HCT116 (cell line): ENCODE results near the gene TPM4. TPM values are rescaled to one million over a fixed set of nuclear protein-coding genes. Genes with fewer than 3 reads are reported as not detected.

Experiments
- ATAC-seq: fragments of 200-7000 bp; cut with Tn5 transposase; 2 replicates; pipeline ENCODE4 v1.9.1; 2020; ENCODE audit warnings: mild to moderate bottlenecking, moderate library complexity
- BruUV-seq: library from RNA; stranded (reverse); fragments of 400-500 nt; replicated peaks from 2 replicates; lab custom pipeline; 2021; lab: Mats Ljungman, UMichigan
- CTCF ChIA-PET: fragments of 300-600 bp; sonication (Branson Sonifier 250); formaldehyde crosslinking; loops from one replicate; lab custom pipeline; 2021; ENCODE audit warnings: antibody characterized with exemption; lab: Charles Lee
- POLR2A ChIA-PET: fragments of 300-600, 350-600 bp; sonication (Branson Sonifier 250); formaldehyde crosslinking; loops from one replicate; lab custom pipeline; 2021; ENCODE audit warnings: antibody characterized with exemption; lab: Charles Lee
- RAD21 ChIA-PET, 2 experiments: fragments of 300-600 bp; sonication (Branson Sonifier 250); formaldehyde crosslinking; loops; one replicate each; lab custom pipeline; 2023; ENCODE audit warnings: low total read pairs in 2 of 2; ENCODE audit not compliant: uncharacterized antibody in 2 of 2, unreplicated experiment in 2 of 2, low non-redundant PET in 1 of 2; lab: Charles Lee
- DNase-seq: peaks from one replicate; pipeline ENCODE4 v3.0.0-alpha.2; 2010; ENCODE audit warnings: low read depth, low spot score
- H2AFZ ChIP-seq: fragments of 200-600 bp; shearing (Covaris generic), sonication (generic); 2 replicates; pipeline ENCODE4 v1.6.1; 2017; ENCODE audit warnings: low read depth, mixed run types, mixed read lengths, antibody characterized with exemption, low read length; ENCODE audit not compliant: poor library complexity, severe bottlenecking
- H3K27ac ChIP-seq: 2 replicates; pipeline ENCODE4 v1.5.1; 2012; ENCODE audit warnings: low read depth, low read length
- H3K27me3 ChIP-seq: fragments of 200-600 bp; sonication (generic); 2 replicates; pipeline ENCODE4 v1.6.1; 2016; ENCODE audit warnings: mixed run types, low read length, mixed read lengths; ENCODE audit not compliant: insufficient read depth
- H3K36me3 ChIP-seq, 2 experiments: fragments of 200-500 bp in 1 of 2; fragments of 200-600 bp in 1 of 2; sonication (Bioruptor generic) in 1 of 2; sonication (generic) in 1 of 2; 2 replicates each; pipeline versions ENCODE4 v1.5.1 to v1.6.1; 2014 to 2016; ENCODE audit warnings: low read length in 2 of 2, inconsistent platforms in 1 of 2, mixed read lengths in 1 of 2, mixed run types in 1 of 2; ENCODE audit not compliant: insufficient read depth in 2 of 2, control insufficient read depth in 1 of 2
- H3K4me1 ChIP-seq, 2 experiments: fragments of 200-600 bp in 1 of 2; sonication (generic) in 1 of 2; 2 replicates each; pipeline versions ENCODE4 v1.5.1 to v1.6.1; 2012 to 2017; ENCODE audit warnings: low read length in 2 of 2, inconsistent platforms in 1 of 2, mild to moderate bottlenecking in 1 of 2, mixed read lengths in 1 of 2, mixed run types in 1 of 2, moderate library complexity in 1 of 2; ENCODE audit not compliant: insufficient read depth in 2 of 2, control insufficient read depth in 1 of 2
- H3K4me2 ChIP-seq: fragments of 200-600 bp; sonication (generic); 2 replicates; pipeline ENCODE4 v1.6.1; 2017; ENCODE audit warnings: mixed run types, low read length, mixed read lengths
- H3K4me3 ChIP-seq, 2 experiments: fragments of 200-600 bp in 1 of 2; sonication (generic) in 1 of 2; replicated peaks in 1 of 2; 2 replicates each; pipeline ENCODE4 v1.5.1; 2011 to 2016; ENCODE audit warnings: low read length in 2 of 2, control low read depth in 1 of 2, low read depth in 1 of 2, mild to moderate bottlenecking in 1 of 2, mixed read lengths in 1 of 2, mixed run types in 1 of 2
- H3K79me2 ChIP-seq: fragments of 200-600 bp; sonication (generic); 2 replicates; pipeline ENCODE4 v1.6.1; 2017; ENCODE audit warnings: mild to moderate bottlenecking, mixed run types, low read length, moderate library complexity, mixed read lengths; ENCODE audit not compliant: insufficient read depth
- H3K9ac ChIP-seq: fragments of 200-600 bp; sonication (generic); 2 replicates; pipeline ENCODE4 v1.6.1; 2016; ENCODE audit warnings: low read length, mixed read lengths
- H3K9me2 ChIP-seq: fragments of 200-600 bp; sonication (generic), shearing (Covaris generic); 2 replicates; pipeline ENCODE4 v1.6.1; 2017; ENCODE audit warnings: mixed run types, mild to moderate bottlenecking, moderate library complexity; ENCODE audit not compliant: insufficient read depth
- H3K9me3 ChIP-seq, 2 experiments: fragments of 200-500 bp in 1 of 2; fragments of 200-600 bp in 1 of 2; sonication (Bioruptor generic) in 1 of 2; sonication (generic) in 1 of 2; 2 replicates each; pipeline ENCODE4 v1.6.1; 2014 to 2017; ENCODE audit warnings: low read length in 2 of 2, mixed read lengths in 2 of 2, inconsistent platforms in 1 of 2, low read depth in 1 of 2, mild to moderate bottlenecking in 1 of 2, mixed run types in 1 of 2, moderate library complexity in 1 of 2; ENCODE audit not compliant: control insufficient read depth in 1 of 2, insufficient read depth in 1 of 2
- H4K20me1 ChIP-seq: fragments of 200-600 bp; sonication (generic), shearing (Covaris generic); 2 replicates; pipeline ENCODE4 v1.6.1; 2017; ENCODE audit warnings: mixed run types, mild to moderate bottlenecking, moderate library complexity; ENCODE audit not compliant: insufficient read depth
- CBX3 ChIP-seq: IDR thresholded peaks from 2 replicates; pipeline ENCODE4 v1.6.1; 2012; ENCODE audit warnings: low read depth
- CEBPB ChIP-seq: IDR thresholded peaks from 2 replicates; pipeline ENCODE4 v1.6.1; 2012; ENCODE audit warnings: low read depth
- EGR1 ChIP-seq: IDR thresholded peaks from 2 replicates; pipeline ENCODE4 v1.6.1; 2012; ENCODE audit warnings: low read depth
- ELF1 ChIP-seq: IDR thresholded peaks from 2 replicates; pipeline ENCODE4 v1.6.1; 2012; ENCODE audit warnings: low read depth, borderline replicate concordance
- EZH2 ChIP-seq: fragments of 200-600 bp; sonication (generic); IDR thresholded peaks from 2 replicates; pipeline ENCODE4 v1.6.1; 2017; ENCODE audit warnings: antibody characterized with exemption, mixed run types
- EZH2phosphoT487 ChIP-seq: fragments of 200-600 bp; IDR thresholded peaks from 2 replicates; pipeline ENCODE4 v1.6.1; 2018; ENCODE audit warnings: antibody characterized with exemption, borderline replicate concordance
- FOSL1 ChIP-seq: IDR thresholded peaks from 2 replicates; pipeline ENCODE4 v1.6.1; 2012; ENCODE audit warnings: low read depth
- JUND ChIP-seq: IDR thresholded peaks from 2 replicates; pipeline ENCODE4 v1.6.1; 2012
- POLR2A ChIP-seq: IDR thresholded peaks from 2 replicates; pipeline ENCODE4 v1.7.0; 2011; ENCODE audit warnings: borderline replicate concordance; ENCODE audit not compliant: insufficient read depth, insufficient read length; ENCODE audit errors: extremely low read depth
- POLR2AphosphoS5 ChIP-seq: IDR thresholded peaks from 2 replicates; pipeline ENCODE4 v1.6.1; 2011; ENCODE audit warnings: mild to moderate bottlenecking, low read depth, low read length, moderate library complexity
- RAD21 ChIP-seq: IDR thresholded peaks from 2 replicates; pipeline ENCODE4 v1.6.1; 2012; ENCODE audit warnings: low read depth, mild to moderate bottlenecking
- SIN3A ChIP-seq: IDR thresholded peaks from 2 replicates; pipeline ENCODE4 v1.6.1; 2012; ENCODE audit warnings: low read depth
- SP1 ChIP-seq: IDR thresholded peaks from 2 replicates; pipeline ENCODE4 v1.6.1; 2012; ENCODE audit warnings: low read depth
- SRF ChIP-seq: IDR thresholded peaks from 2 replicates; pipeline ENCODE4 v1.6.1; 2012; ENCODE audit warnings: low read depth
- TCF7L2 ChIP-seq: IDR thresholded peaks from 2 replicates; pipeline ENCODE4 v1.7.0; 2011; ENCODE audit warnings: borderline replicate concordance, inconsistent platforms; ENCODE audit not compliant: insufficient read depth, insufficient read length; ENCODE audit errors: extremely low read depth
- ZNF274 ChIP-seq: fragments of 200-500 bp; sonication (Bioruptor generic); IDR thresholded peaks from 2 replicates; pipeline ENCODE4 v1.6.1; 2014; ENCODE audit warnings: mild to moderate bottlenecking, low read depth, low read length, inconsistent platforms
- intact Hi-C: fragments of 100-400 bp; cut with micrococcal nuclease; formaldehyde crosslinking; loops from 2 replicates; pipeline ENCODE4 v1.10.0; 2022
- total RNA-seq: library from RNA; stranded (reverse); gene quantifications from one replicate; pipeline ENCODE4 v1.2.1, GENCODE V29; 2021; ENCODE audit not compliant: unreplicated experiment
- TF ChIP-seq, protein P1 (sequence below): IDR thresholded peaks from 2 replicates; pipeline ENCODE4 v1.6.1; 2012
- TF ChIP-seq, protein P2 (sequence below), 3 experiments: fragments of 200-600 bp in 1 of 3; sonication (generic) in 1 of 3; IDR thresholded peaks in 2 of 3; conservative IDR thresholded peaks in 1 of 3; 2 replicates each; pipeline ENCODE4 v1.5.1; 2012 to 2017; ENCODE audit warnings: low read depth in 2 of 3, low read length in 2 of 3, antibody characterized with exemption in 1 of 3, borderline replicate concordance in 1 of 3, control low read depth in 1 of 3, mild to moderate bottlenecking in 1 of 3, mixed read lengths in 1 of 3, mixed run types in 1 of 3, moderate library complexity in 1 of 3; ENCODE audit not compliant: insufficient read depth in 1 of 3
- TF ChIP-seq, protein P3 (sequence below): IDR thresholded peaks from 2 replicates; pipeline ENCODE4 v1.6.1; 2012; ENCODE audit warnings: low read depth
- TF ChIP-seq, protein P4 (sequence below): IDR thresholded peaks from 2 replicates; pipeline ENCODE4 v1.6.1; 2011; ENCODE audit warnings: mild to moderate bottlenecking, low read length, moderate library complexity; ENCODE audit not compliant: insufficient replicate concordance; ENCODE audit errors: extremely low read depth

The TPM4 gene
- total RNA-seq, 1 experiment from 2014 or later, result 275 TPM

DNA sequence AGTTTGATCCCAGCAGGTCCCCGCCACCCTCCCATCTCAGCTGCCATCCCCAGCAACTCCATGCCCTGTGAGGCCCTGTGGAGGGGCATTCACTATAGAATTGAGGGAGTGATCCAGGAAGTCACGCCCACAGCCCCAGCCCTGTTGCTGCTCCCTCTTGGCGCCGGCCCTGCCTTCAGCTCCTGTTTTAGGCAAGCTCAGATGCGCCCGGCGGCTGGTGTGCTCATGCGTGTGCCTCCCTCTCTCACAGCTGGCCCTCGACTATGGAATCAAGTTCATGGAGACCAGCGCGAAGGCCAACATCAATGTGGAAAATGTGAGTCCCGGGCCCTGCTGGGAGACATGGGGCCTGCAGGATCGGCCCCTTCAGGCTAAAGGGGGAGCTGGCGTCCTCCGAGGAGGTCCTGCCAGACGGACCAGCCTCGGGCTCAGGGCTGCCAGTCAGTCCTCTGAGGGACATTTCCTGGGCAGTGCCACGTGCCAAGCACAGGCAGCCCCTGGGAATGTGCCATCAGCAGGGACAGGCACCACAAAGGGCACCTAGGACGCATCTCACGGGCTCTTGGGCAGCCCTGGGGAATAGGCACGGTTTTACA is 51.6 kb downstream of the TPM4 start:
- no peaks in the 10 kb centered on the region for H3K9me2 ChIP-seq
- intact Hi-C loops, result no loop called here
- no peaks in the 10 kb centered on the region for H3K9me3 ChIP-seq
- H3K27ac ChIP-seq, result no peak overlapping the region
- H2AFZ ChIP-seq, result no peak overlapping the region
- ChIA-PET CTCF (no interaction called here), POLR2A (no interaction called here)
- H3K9ac ChIP-seq, result no peak overlapping the region
- ATAC-seq, result no peak
- H3K4me3 ChIP-seq, result no peak overlapping the region
- TF ChIP-seq POLR2A (no peak), SP1 (no peak), EZH2 (no peak), EGR1 (no peak), ELF1 (no peak), JUND (no peak), CEBPB (no peak), FOSL1 (no peak), TCF7L2 (no peak), EZH2phosphoT487 (no peak), SIN3A (no peak), CBX3 (no peak), SRF (no peak), POLR2AphosphoS5 (no peak), ZNF274 (no peak), RAD21 (no peak)
- TF ChIP-seq, protein P1, sequence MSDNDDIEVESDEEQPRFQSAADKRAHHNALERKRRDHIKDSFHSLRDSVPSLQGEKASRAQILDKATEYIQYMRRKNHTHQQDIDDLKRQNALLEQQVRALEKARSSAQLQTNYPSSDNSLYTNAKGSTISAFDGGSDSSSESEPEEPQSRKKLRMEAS, result no peak
- TF ChIP-seq, protein P2, sequence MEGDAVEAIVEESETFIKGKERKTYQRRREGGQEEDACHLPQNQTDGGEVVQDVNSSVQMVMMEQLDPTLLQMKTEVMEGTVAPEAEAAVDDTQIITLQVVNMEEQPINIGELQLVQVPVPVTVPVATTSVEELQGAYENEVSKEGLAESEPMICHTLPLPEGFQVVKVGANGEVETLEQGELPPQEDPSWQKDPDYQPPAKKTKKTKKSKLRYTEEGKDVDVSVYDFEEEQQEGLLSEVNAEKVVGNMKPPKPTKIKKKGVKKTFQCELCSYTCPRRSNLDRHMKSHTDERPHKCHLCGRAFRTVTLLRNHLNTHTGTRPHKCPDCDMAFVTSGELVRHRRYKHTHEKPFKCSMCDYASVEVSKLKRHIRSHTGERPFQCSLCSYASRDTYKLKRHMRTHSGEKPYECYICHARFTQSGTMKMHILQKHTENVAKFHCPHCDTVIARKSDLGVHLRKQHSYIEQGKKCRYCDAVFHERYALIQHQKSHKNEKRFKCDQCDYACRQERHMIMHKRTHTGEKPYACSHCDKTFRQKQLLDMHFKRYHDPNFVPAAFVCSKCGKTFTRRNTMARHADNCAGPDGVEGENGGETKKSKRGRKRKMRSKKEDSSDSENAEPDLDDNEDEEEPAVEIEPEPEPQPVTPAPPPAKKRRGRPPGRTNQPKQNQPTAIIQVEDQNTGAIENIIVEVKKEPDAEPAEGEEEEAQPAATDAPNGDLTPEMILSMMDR (IDR thresholded peaks at IDR 0.05 in 2 of 3, conservative IDR thresholded peaks at IDR 0.05 in 1 of 3; ENCODE audit: borderline replicate concordance in 1 of 3, insufficient read depth in 1 of 3, low read depth in 2 of 3, low read length in 2 of 3), result no peak
- TF ChIP-seq, protein P3, sequence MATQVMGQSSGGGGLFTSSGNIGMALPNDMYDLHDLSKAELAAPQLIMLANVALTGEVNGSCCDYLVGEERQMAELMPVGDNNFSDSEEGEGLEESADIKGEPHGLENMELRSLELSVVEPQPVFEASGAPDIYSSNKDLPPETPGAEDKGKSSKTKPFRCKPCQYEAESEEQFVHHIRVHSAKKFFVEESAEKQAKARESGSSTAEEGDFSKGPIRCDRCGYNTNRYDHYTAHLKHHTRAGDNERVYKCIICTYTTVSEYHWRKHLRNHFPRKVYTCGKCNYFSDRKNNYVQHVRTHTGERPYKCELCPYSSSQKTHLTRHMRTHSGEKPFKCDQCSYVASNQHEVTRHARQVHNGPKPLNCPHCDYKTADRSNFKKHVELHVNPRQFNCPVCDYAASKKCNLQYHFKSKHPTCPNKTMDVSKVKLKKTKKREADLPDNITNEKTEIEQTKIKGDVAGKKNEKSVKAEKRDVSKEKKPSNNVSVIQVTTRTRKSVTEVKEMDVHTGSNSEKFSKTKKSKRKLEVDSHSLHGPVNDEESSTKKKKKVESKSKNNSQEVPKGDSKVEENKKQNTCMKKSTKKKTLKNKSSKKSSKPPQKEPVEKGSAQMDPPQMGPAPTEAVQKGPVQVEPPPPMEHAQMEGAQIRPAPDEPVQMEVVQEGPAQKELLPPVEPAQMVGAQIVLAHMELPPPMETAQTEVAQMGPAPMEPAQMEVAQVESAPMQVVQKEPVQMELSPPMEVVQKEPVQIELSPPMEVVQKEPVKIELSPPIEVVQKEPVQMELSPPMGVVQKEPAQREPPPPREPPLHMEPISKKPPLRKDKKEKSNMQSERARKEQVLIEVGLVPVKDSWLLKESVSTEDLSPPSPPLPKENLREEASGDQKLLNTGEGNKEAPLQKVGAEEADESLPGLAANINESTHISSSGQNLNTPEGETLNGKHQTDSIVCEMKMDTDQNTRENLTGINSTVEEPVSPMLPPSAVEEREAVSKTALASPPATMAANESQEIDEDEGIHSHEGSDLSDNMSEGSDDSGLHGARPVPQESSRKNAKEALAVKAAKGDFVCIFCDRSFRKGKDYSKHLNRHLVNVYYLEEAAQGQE, result no peak
- TF ChIP-seq, protein P4, sequence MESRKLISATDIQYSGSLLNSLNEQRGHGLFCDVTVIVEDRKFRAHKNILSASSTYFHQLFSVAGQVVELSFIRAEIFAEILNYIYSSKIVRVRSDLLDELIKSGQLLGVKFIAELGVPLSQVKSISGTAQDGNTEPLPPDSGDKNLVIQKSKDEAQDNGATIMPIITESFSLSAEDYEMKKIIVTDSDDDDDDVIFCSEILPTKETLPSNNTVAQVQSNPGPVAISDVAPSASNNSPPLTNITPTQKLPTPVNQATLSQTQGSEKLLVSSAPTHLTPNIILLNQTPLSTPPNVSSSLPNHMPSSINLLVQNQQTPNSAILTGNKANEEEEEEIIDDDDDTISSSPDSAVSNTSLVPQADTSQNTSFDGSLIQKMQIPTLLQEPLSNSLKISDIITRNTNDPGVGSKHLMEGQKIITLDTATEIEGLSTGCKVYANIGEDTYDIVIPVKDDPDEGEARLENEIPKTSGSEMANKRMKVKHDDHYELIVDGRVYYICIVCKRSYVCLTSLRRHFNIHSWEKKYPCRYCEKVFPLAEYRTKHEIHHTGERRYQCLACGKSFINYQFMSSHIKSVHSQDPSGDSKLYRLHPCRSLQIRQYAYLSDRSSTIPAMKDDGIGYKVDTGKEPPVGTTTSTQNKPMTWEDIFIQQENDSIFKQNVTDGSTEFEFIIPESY, result no peak
- TF ChIP-seq, all 23 proteins: peak for 0
- no TSS peak for BruUV-seq
- no peaks in the 10 kb centered on the region for H4K20me1 ChIP-seq
- no peaks in the 10 kb centered on the region for H3K27me3 ChIP-seq
- peaks cover 40 to 58% of the 10 kb centered on the region in 2 experiments for H3K36me3 ChIP-seq
- DNase-seq, result no peak
- H3K79me2 ChIP-seq, result peaks cover 4% of the 10 kb centered on the region; the same call in 1 of the 2 replicates
- RAD21 ChIA-PET, result no interaction called here
- H3K4me1 ChIP-seq, result no peaks in the 10 kb centered on the region
- no peak overlapping the region for H3K4me2 ChIP-seq
